ENCODE data around the gene B3GNT3. TPM values are rescaled to one million over a fixed set of nuclear protein-coding genes. Genes with fewer than 3 reads are reported as not detected.
A peak's percentile ranks its signal among the peaks of the same experiment; 100 is the strongest.

B3GNT3 gene
- total and polyA plus RNA-seq, 2 of the 13 experiments (the other 11 are each of a cell fraction or from before 2014, with no cell fraction given), result 0.86 to 4.0 TPM

DNA sequence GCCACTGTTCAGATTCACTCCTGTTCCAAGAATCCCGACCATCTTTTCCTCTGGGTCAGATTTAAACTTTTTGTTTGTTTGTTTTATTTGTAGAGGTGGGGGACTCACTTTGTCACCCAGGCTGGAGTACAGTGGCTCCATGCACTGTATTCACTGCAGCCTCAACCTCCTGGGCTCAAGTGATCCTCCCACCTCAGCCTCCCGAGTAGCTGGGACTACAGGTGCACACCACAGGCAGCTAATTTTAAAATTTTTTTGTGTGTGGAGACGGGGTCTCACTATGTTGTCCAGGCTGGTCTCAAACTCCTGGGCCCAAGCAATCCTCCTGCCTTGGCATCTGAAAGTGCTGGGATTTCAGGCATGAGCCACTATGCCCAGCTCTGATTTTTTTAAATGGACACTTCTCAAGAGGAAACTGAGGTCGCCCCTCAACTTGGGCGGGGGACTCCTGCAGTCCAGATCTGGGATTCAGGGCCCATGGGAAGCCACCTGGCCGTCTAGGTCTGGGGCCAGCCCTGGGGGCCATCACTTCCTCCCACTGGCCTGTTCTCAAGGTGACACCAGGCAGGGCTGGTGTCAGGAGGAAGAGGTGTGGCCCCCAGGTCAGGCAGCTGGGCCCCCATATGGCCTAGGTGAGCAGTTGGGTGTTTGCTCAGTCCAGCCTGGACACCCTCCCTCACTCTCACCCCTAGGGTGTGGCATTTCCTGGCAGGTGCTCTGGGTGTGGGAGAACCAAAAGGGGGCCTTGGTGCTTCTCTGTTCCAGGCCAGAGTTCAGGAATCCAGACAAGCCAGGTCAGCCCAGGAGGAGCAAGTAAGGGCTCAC is 1.3 kb downstream of the B3GNT3 start (continued):
- no peak for TF ChIP-seq MZF1 (CRISPR knock-in tag; IDR thresholded peaks at IDR 0.05; ENCODE audit: borderline replicate concordance)
- TF ChIP-seq, protein P1, sequence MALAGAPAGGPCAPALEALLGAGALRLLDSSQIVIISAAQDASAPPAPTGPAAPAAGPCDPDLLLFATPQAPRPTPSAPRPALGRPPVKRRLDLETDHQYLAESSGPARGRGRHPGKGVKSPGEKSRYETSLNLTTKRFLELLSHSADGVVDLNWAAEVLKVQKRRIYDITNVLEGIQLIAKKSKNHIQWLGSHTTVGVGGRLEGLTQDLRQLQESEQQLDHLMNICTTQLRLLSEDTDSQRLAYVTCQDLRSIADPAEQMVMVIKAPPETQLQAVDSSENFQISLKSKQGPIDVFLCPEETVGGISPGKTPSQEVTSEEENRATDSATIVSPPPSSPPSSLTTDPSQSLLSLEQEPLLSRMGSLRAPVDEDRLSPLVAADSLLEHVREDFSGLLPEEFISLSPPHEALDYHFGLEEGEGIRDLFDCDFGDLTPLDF (CRISPR knock-in tag; IDR thresholded peaks at IDR 0.05), result no peak
- no peak for TF ChIP-seq SMARCC2 (IDR thresholded peaks at IDR 0.05)
- TF ChIP-seq TOPORS (CRISPR knock-in tag; IDR thresholded peaks at IDR 0.05), result no peak
- TF ChIP-seq, protein P2, sequence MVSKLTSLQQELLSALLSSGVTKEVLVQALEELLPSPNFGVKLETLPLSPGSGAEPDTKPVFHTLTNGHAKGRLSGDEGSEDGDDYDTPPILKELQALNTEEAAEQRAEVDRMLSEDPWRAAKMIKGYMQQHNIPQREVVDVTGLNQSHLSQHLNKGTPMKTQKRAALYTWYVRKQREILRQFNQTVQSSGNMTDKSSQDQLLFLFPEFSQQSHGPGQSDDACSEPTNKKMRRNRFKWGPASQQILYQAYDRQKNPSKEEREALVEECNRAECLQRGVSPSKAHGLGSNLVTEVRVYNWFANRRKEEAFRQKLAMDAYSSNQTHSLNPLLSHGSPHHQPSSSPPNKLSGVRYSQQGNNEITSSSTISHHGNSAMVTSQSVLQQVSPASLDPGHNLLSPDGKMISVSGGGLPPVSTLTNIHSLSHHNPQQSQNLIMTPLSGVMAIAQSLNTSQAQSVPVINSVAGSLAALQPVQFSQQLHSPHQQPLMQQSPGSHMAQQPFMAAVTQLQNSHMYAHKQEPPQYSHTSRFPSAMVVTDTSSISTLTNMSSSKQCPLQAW (CRISPR knock-in tag; IDR thresholded peaks at IDR 0.05), result no peak
- no peak for TF ChIP-seq NFE2 (CRISPR knock-in tag; IDR thresholded peaks at IDR 0.05)
- no peak for TF ChIP-seq ZBTB1 (CRISPR knock-in tag; IDR thresholded peaks at IDR 0.05; ENCODE audit: borderline replicate concordance)
- TF ChIP-seq CEBPB (IDR thresholded peaks at IDR 0.05; ENCODE audit: borderline replicate concordance, low read depth, low read length), result no peak
- TF ChIP-seq, protein P3, sequence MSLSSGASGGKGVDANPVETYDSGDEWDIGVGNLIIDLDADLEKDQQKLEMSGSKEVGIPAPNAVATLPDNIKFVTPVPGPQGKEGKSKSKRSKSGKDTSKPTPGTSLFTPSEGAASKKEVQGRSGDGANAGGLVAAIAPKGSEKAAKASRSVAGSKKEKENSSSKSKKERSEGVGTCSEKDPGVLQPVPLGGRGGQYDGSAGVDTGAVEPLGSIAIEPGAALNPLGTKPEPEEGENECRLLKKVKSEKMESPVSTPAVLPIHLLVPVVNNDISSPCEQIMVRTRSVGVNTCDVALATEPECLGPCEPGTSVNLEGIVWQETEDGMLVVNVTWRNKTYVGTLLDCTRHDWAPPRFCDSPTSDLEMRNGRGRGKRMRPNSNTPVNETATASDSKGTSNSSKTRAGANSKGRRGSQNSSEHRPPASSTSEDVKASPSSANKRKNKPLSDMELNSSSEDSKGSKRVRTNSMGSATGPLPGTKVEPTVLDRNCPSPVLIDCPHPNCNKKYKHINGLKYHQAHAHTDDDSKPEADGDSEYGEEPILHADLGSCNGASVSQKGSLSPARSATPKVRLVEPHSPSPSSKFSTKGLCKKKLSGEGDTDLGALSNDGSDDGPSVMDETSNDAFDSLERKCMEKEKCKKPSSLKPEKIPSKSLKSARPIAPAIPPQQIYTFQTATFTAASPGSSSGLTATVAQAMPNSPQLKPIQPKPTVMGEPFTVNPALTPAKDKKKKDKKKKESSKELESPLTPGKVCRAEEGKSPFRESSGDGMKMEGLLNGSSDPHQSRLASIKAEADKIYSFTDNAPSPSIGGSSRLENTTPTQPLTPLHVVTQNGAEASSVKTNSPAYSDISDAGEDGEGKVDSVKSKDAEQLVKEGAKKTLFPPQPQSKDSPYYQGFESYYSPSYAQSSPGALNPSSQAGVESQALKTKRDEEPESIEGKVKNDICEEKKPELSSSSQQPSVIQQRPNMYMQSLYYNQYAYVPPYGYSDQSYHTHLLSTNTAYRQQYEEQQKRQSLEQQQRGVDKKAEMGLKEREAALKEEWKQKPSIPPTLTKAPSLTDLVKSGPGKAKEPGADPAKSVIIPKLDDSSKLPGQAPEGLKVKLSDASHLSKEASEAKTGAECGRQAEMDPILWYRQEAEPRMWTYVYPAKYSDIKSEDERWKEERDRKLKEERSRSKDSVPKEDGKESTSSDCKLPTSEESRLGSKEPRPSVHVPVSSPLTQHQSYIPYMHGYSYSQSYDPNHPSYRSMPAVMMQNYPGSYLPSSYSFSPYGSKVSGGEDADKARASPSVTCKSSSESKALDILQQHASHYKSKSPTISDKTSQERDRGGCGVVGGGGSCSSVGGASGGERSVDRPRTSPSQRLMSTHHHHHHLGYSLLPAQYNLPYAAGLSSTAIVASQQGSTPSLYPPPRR (CRISPR knock-in tag; IDR thresholded peaks at IDR 0.05; ENCODE audit: borderline replicate concordance), result peak; percentile 50; the same call in 1 of the 2 replicates
- TF ChIP-seq TEAD3 (CRISPR knock-in tag; optimal IDR thresholded peaks at IDR 0.05; ENCODE audit: borderline replicate concordance), result peak; percentile 55
- TF ChIP-seq TAF1 (CRISPR knock-in tag; IDR thresholded peaks at IDR 0.05), result no peak
- TF ChIP-seq, protein P4, sequence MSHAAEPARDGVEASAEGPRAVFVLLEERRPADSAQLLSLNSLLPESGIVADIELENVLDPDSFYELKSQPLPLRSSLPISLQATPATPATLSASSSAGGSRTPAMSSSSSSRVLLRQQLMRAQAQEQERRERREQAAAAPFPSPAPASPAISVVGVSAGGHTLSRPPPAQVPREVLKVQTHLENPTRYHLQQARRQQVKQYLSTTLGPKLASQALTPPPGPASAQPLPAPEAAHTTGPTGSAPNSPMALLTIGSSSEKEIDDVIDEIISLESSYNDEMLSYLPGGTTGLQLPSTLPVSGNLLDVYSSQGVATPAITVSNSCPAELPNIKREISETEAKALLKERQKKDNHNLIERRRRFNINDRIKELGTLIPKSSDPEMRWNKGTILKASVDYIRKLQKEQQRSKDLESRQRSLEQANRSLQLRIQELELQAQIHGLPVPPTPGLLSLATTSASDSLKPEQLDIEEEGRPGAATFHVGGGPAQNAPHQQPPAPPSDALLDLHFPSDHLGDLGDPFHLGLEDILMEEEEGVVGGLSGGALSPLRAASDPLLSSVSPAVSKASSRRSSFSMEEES (CRISPR knock-in tag; IDR thresholded peaks at IDR 0.05), result peak; percentile 55; the same call in 1 of the 2 replicates
- TF ChIP-seq MIER2 (CRISPR knock-in tag; IDR thresholded peaks at IDR 0.05), result no peak
- TF ChIP-seq, protein P5, sequence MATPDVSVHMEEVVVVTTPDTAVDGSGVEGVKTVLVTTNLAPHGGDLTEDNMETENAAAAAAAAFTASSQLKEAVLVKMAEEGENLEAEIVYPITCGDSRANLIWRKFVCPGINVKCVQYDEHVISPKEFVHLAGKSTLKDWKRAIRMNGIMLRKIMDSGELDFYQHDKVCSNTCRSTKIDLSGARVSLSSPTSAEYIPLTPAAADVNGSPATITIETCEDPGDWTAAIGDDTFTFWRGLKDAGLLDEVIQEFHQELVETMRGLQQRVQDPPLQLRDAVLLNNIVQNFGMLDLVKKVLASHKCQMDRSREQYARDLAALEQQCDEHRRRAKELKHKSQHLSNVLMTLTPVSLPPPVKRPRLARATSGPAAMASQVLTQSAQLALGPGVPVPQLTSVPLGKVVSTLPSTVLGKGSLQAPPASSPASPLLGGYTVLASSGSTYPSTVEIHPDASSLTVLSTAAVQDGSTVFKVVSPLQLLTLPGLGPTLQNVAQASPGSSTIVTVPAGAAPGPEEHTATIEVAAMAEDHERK (CRISPR knock-in tag; IDR thresholded peaks at IDR 0.05; ENCODE audit: low read depth), result no peak
- no peak for TF ChIP-seq KLF9 (CRISPR knock-in tag; IDR thresholded peaks at IDR 0.05; ENCODE audit: low read depth)
- TF ChIP-seq, protein P6, sequence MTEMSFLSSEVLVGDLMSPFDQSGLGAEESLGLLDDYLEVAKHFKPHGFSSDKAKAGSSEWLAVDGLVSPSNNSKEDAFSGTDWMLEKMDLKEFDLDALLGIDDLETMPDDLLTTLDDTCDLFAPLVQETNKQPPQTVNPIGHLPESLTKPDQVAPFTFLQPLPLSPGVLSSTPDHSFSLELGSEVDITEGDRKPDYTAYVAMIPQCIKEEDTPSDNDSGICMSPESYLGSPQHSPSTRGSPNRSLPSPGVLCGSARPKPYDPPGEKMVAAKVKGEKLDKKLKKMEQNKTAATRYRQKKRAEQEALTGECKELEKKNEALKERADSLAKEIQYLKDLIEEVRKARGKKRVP (CRISPR knock-in tag; IDR thresholded peaks at IDR 0.05), result no peak
- TF ChIP-seq ZNF724P (CRISPR knock-in tag; IDR thresholded peaks at IDR 0.05; ENCODE audit: borderline replicate concordance), result no peak

All from HepG2 (cell line).